HFF-Myc (cell line): Measurements from ENCODE around the gene HTR5A.

Experiments
- DNase-seq: peaks from one replicate; pipeline ENCODE4 v3.0.0-alpha.2; 2011; ENCODE audit warnings: low read depth; ENCODE audit errors: extremely low read depth
- H3K4me3 ChIP-seq: replicated peaks from 2 replicates; pipeline ENCODE4 v1.5.1; 2011; ENCODE audit warnings: low read depth, mild to moderate bottlenecking, control low read depth, low read length
- TF ChIP-seq, protein P1 (sequence below): IDR thresholded peaks from 2 replicates; pipeline ENCODE4 v1.5.1; 2012; ENCODE audit warnings: mild to moderate bottlenecking, low read depth, low read length, control low read depth; ENCODE audit errors: missing control alignments

HTR5A gene

DNA sequence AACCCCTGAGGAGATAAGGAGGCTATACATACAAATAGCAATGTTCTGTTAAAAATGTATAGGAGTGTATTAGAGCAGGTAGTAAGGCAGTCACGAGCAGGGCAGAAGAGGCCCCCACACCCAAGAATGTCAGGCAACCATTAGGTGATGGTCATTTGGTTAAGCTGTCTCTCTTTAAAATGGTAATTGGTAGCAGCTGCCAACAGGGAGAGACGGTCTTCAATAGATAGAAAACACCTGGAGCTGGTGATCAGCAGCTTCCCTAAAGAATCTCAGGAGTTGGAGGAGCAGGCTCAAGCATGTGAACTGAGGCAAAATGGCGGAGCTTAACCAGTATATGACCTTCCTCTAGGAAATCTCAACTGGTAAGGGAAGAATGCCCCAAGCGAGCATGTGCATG lies 26.4 kb upstream of the HTR5A start:
- H3K4me3 ChIP-seq, result no peak overlapping the region
- TF ChIP-seq, protein P1, sequence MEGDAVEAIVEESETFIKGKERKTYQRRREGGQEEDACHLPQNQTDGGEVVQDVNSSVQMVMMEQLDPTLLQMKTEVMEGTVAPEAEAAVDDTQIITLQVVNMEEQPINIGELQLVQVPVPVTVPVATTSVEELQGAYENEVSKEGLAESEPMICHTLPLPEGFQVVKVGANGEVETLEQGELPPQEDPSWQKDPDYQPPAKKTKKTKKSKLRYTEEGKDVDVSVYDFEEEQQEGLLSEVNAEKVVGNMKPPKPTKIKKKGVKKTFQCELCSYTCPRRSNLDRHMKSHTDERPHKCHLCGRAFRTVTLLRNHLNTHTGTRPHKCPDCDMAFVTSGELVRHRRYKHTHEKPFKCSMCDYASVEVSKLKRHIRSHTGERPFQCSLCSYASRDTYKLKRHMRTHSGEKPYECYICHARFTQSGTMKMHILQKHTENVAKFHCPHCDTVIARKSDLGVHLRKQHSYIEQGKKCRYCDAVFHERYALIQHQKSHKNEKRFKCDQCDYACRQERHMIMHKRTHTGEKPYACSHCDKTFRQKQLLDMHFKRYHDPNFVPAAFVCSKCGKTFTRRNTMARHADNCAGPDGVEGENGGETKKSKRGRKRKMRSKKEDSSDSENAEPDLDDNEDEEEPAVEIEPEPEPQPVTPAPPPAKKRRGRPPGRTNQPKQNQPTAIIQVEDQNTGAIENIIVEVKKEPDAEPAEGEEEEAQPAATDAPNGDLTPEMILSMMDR, result no peak
- no peak for DNase-seq

DNA sequence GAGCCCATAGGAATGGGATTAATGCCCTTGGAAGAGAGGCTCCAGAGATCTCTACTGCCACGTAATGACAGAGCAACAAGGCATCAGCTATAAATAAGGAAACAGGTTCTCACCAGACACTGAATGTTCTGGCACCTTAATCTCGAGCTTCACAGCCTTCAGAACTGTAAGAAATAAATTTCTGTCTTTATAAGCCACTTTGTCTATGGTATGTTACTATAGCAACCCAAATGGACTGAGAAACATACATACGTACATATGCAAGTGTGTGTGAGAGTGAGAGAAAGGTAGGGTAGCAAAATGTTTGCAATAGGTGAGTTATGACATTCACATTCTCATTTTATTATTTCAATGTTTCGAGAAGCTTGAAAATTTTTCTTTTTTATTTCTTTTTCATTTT lies 22.1 kb upstream of the HTR5A start:
- TF ChIP-seq, protein P1, result no peak
- H3K4me3 ChIP-seq, result no peak overlapping the region
- DNase-seq, result no peak

DNA sequence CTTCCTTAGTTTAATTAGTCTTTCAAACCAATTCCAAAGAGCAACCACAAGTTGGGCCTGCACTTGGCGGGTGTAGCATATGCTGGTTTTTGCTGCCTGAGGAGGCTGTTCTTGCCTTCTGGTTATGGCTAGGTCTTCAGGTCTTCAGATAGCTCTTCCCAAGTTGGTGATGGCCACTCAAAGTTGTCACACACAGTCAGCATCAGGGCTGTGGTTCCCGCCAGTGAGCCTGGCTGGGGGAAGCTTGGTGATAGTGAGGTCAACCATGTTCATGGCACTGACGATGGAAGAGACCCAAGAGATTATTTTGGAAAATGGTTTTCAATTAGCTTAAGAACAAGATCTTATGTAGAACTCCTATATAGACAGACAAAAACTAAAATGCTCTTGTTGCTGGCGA lies 18.8 kb upstream of the HTR5A start:
- DNase-seq, result no peak
- TF ChIP-seq, protein P1, result no peak
- no peak overlapping the region for H3K4me3 ChIP-seq

DNA sequence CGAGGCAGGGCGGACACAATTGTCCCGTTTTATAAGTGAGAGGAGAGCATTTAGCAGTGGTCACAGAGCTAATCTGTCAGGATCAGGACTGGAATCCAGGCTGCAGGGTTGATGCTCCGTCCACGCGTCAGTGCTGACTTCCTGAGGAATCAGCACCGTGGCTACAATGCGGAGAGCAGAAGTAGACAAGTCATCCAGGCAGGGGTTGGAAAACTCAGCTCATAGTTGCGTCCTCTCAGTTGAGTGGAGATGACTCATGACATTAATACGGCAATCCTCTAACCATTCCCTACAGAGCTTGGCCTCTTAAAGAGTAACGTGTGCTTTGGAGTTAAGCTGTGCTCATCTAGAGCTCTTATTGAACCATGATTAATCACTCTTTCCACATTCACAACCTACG lies 17.1 kb upstream of the HTR5A start:
- TF ChIP-seq, protein P1, result no peak
- DNase-seq, result no peak
- no peak overlapping the region for H3K4me3 ChIP-seq

DNA sequence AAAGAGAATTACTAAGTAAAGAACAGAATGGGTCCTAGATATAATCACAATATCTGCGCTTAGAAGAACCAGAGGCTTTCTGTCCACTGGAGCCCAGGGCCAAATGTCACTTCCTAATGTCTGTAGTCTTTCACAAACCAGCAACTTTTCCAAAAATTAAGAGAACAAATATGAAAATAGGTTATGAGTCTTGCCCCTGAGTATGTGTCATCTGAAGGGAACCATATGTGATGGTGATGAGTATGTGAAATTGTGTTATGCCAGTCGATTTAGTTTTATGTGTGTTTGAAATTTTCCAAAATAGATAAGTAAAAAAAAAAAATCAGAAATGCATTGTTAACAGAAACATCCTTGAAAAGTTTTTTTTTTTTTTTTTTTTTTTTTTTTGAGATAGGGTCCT lies 15.4 kb upstream of the HTR5A start:
- TF ChIP-seq, protein P1, result no peak
- no peak overlapping the region for H3K4me3 ChIP-seq
- no peak for DNase-seq

DNA sequence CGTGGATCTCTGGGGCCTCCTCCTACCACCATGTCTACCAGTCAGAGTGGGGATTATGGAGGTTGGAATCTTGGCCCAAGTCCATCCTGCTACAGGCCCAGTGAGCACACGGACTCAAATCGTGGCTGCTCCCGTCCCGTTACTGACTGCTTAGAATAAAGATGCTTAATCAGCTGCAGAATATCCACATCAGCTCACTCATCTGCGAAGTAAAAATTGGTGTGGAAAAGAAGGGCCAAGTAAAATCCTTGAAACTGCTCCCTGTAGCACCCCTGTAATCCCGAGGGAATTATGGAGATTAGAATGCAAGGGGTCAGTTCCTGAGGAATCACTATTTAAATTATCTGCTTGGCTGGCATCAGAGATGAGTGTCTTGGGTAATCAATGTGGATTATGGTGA lies 13.0 kb upstream of the HTR5A start:
- no peak overlapping the region for H3K4me3 ChIP-seq
- TF ChIP-seq, protein P1, result no peak
- no peak for DNase-seq

DNA sequence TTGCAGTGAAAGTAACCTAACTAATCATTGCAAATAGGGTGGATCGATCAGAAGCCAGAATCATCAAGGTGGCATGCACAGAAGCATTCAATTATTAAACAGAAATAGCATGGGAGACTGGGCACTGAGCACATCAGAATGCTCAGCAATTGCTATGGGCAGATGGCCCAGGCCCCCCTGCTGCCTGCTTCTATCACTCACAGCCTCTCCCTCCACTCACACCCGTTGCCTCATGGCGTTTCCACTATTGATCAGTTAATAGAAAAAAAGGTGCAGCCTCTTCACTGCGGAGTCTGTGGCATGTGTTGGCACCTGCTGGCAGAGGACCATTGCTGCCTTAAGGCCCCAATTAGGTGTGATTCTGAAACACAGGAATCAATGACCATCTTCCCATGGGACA lies 11.2 kb upstream of the HTR5A start:
- DNase-seq, result no peak
- H3K4me3 ChIP-seq, result no peak overlapping the region
- TF ChIP-seq, protein P1, result no peak
